C4-2B (cell line): Measurements from ENCODE around the gene TSPAN15.

Source experiments
- H3K27ac ChIP-seq: fragments of 450-650 bp; 2 replicates; pipeline ENCODE4 v1.5.1; 2017
- ZFX ChIP-seq: fragments of 450-650 bp; IDR thresholded peaks from 2 replicates; pipeline ENCODE4 v1.6.1; 2017
- TF ChIP-seq, protein P1 (sequence below): fragments of 450-650 bp; conservative IDR thresholded peaks from 2 replicates; pipeline ENCODE4 v1.5.1; 2017; ENCODE audit warnings: mild to moderate bottlenecking

Gene TSPAN15

GRCh38 chr10:69552268-69552667 is 101.0 kb downstream of the TSPAN15 start:
- H3K27ac ChIP-seq = no peak overlapping the region
- TF ChIP-seq ZFX = no peak
- TF ChIP-seq, protein P1, sequence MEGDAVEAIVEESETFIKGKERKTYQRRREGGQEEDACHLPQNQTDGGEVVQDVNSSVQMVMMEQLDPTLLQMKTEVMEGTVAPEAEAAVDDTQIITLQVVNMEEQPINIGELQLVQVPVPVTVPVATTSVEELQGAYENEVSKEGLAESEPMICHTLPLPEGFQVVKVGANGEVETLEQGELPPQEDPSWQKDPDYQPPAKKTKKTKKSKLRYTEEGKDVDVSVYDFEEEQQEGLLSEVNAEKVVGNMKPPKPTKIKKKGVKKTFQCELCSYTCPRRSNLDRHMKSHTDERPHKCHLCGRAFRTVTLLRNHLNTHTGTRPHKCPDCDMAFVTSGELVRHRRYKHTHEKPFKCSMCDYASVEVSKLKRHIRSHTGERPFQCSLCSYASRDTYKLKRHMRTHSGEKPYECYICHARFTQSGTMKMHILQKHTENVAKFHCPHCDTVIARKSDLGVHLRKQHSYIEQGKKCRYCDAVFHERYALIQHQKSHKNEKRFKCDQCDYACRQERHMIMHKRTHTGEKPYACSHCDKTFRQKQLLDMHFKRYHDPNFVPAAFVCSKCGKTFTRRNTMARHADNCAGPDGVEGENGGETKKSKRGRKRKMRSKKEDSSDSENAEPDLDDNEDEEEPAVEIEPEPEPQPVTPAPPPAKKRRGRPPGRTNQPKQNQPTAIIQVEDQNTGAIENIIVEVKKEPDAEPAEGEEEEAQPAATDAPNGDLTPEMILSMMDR = no peak

- TF ChIP-seq ZFX = no peak
- TF ChIP-seq, protein P1 = no peak
Measured at GRCh38 chr10:69553328-69553727, 102.1 kb downstream of the TSPAN15 start.

GRCh38 chr10:69554611-69555010 is 103.3 kb downstream of the TSPAN15 start:
- H3K27ac ChIP-seq = no peak overlapping the region

More at GRCh38 chr10:69553328-69553727, 102.1 kb downstream of the TSPAN15 start:
- H3K27ac ChIP-seq = no peak overlapping the region

More at GRCh38 chr10:69554611-69555010, 103.3 kb downstream of the TSPAN15 start:
- TF ChIP-seq, protein P1 = no peak
- TF ChIP-seq ZFX = no peak
